ENCODE measurements around the gene TRAPPC6A. TPM values are rescaled to one million over a fixed set of nuclear protein-coding genes. Genes with fewer than 3 reads are reported as not detected.

The TRAPPC6A gene
- total and polyA plus RNA-seq, 2 of the 13 experiments (the other 11 are each of a cell fraction or from before 2014, with no cell fraction given), result 6.5 to 21.0 TPM

DNA sequence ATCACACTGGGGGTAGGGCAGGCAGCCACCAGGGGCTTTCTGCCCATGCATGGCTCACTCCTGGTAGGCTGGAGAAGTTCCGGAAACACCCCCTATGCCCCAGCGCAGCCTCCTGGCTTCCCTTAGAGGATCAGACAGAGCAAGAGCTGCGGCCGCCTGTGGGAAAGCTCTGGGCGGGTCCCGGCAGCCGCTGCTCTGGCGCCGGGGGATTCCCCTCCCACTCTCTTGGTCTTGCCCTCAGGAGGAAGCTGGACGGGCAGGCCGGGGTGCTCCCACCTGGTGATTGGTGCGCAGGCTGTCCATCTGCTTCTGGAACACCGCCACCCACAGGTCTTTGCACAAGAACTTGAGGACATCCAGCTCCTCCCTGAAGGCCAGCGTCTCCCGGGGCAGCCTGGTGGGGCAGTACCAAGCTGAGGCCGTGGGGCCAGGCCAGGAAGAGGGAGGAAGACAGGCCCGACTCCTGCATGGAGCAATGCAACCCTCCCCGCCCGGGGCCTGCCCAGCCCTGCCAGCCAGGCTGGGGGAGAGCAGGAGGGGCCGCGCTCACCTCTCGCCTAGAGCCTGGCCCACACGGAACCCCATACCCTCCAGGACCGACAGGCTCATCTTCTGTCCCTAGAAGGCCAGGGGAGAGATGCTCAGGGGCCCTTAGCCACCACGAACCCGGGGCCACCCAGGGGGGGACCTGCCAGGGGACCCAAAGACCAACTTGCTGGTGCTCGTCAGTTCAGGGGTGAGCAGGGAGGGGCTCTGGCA lies 13.3 kb downstream of the TRAPPC6A start (continued):
- TF ChIP-seq, protein P1, sequence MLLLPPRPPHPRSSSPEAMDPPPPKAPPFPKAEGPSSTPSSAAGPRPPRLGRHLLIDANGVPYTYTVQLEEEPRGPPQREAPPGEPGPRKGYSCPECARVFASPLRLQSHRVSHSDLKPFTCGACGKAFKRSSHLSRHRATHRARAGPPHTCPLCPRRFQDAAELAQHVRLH (CRISPR knock-in tag; IDR thresholded peaks at IDR 0.05; ENCODE audit: borderline replicate concordance, low read depth), result 0 out of 2 replicates have a peak, but pooled peaks have one; percentile 24
- TF ChIP-seq TMF1 (CRISPR knock-in tag; IDR thresholded peaks at IDR 0.05; ENCODE audit: low read depth) (no peak), AKAP8 (CRISPR knock-in tag; IDR thresholded peaks at IDR 0.05) (peak; percentile 73; the same call in 1 of the 2 replicates), ZNF30 (CRISPR knock-in tag; IDR thresholded peaks at IDR 0.05) (no peak), SRSF4 (IDR thresholded peaks at IDR 0.05; ENCODE audit: low read depth, low read length, poor library complexity, severe bottlenecking) (no peak), ZEB1 (IDR thresholded peaks at IDR 0.05; ENCODE audit: insufficient replicate concordance, low read depth) (no peak), TCF7 (IDR thresholded peaks at IDR 0.05; ENCODE audit: low read depth) (no peak), MTF2 (CRISPR knock-in tag; IDR thresholded peaks at IDR 0.05; ENCODE audit: borderline replicate concordance) (no peak), ZFY (CRISPR knock-in tag; IDR thresholded peaks at IDR 0.05) (peak; percentile 21; the same call in 1 of the 2 replicates), ZNF790 (CRISPR knock-in tag; IDR thresholded peaks at IDR 0.05; ENCODE audit: borderline replicate concordance) (no peak), REL (CRISPR knock-in tag; conservative IDR thresholded peaks at IDR 0.05) (no peak), HES4 (CRISPR knock-in tag; IDR thresholded peaks at IDR 0.05; ENCODE audit: borderline replicate concordance) (no peak), KMT2B (CRISPR knock-in tag; IDR thresholded peaks at IDR 0.05) (no peak), RAD21 (CRISPR knock-in tag; IDR thresholded peaks at IDR 0.05) (0 out of 2 replicates have a peak, but pooled peaks have one; percentile 14), ZNF432 (CRISPR knock-in tag; IDR thresholded peaks at IDR 0.05; ENCODE audit: borderline replicate concordance) (no peak), ZBTB3 (CRISPR knock-in tag; IDR thresholded peaks at IDR 0.05; ENCODE audit: borderline replicate concordance, low read depth) (no peak), ZSCAN22 (CRISPR knock-in tag; IDR thresholded peaks at IDR 0.05) (no peak), TCF7L2 (IDR thresholded peaks at IDR 0.05; ENCODE audit: low read depth, low read length) (no peak), ZNF660 (CRISPR knock-in tag; IDR thresholded peaks at IDR 0.05; ENCODE audit: borderline replicate concordance, low read depth) (no peak), GABPA (IDR thresholded peaks at IDR 0.05; ENCODE audit: low read depth, low read length) (peak; percentile 26; the same call in 1 of the 2 replicates), GABPA (CRISPR knock-in tag; IDR thresholded peaks at IDR 0.05; ENCODE audit: low read depth) (peak; percentile 63), POGZ (CRISPR knock-in tag; IDR thresholded peaks at IDR 0.05) (no peak), RARG (CRISPR knock-in tag; IDR thresholded peaks at IDR 0.05; ENCODE audit: low read depth) (no peak), RFX1 (IDR thresholded peaks at IDR 0.05) (no peak)
- TF ChIP-seq, protein P2, sequence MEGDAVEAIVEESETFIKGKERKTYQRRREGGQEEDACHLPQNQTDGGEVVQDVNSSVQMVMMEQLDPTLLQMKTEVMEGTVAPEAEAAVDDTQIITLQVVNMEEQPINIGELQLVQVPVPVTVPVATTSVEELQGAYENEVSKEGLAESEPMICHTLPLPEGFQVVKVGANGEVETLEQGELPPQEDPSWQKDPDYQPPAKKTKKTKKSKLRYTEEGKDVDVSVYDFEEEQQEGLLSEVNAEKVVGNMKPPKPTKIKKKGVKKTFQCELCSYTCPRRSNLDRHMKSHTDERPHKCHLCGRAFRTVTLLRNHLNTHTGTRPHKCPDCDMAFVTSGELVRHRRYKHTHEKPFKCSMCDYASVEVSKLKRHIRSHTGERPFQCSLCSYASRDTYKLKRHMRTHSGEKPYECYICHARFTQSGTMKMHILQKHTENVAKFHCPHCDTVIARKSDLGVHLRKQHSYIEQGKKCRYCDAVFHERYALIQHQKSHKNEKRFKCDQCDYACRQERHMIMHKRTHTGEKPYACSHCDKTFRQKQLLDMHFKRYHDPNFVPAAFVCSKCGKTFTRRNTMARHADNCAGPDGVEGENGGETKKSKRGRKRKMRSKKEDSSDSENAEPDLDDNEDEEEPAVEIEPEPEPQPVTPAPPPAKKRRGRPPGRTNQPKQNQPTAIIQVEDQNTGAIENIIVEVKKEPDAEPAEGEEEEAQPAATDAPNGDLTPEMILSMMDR (CRISPR knock-in tag; IDR thresholded peaks at IDR 0.05), result peak; percentile 38
- TF ChIP-seq, protein P3, sequence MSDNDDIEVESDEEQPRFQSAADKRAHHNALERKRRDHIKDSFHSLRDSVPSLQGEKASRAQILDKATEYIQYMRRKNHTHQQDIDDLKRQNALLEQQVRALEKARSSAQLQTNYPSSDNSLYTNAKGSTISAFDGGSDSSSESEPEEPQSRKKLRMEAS (IDR thresholded peaks at IDR 0.05), result 0 out of 2 replicates have a peak, but pooled peaks have one; percentile 24
- TF ChIP-seq, protein P4, sequence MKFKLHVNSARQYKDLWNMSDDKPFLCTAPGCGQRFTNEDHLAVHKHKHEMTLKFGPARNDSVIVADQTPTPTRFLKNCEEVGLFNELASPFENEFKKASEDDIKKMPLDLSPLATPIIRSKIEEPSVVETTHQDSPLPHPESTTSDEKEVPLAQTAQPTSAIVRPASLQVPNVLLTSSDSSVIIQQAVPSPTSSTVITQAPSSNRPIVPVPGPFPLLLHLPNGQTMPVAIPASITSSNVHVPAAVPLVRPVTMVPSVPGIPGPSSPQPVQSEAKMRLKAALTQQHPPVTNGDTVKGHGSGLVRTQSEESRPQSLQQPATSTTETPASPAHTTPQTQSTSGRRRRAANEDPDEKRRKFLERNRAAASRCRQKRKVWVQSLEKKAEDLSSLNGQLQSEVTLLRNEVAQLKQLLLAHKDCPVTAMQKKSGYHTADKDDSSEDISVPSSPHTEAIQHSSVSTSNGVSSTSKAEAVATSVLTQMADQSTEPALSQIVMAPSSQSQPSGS (CRISPR knock-in tag; IDR thresholded peaks at IDR 0.05), result no peak
- TF ChIP-seq, protein P5, sequence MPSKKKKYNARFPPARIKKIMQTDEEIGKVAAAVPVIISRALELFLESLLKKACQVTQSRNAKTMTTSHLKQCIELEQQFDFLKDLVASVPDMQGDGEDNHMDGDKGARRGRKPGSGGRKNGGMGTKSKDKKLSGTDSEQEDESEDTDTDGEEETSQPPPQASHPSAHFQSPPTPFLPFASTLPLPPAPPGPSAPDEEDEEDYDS (CRISPR knock-in tag; IDR thresholded peaks at IDR 0.05), result no peak

All from HepG2 (cell line).